HAP-1 (cell line): ENCODE data around the gene DYNLT2.
"Not testable (repeated sequence)": the region's sequence is repeated elsewhere in the genome, so short reads cannot be mapped to it uniquely, and the experiment has no call there.

Experiments used
- DNase-seq, 2 experiments: peaks; one replicate each; pipeline ENCODE4 v3.0.0-alpha.2; 2016 to 2020; ENCODE audit warnings: low spot score in 2 of 2
- H3K27me3 ChIP-seq: fragments of 250-450 bp; sonication (Bioruptor Pico); 2 replicates; pipeline ENCODE4 v1.5.1; 2020; ENCODE audit warnings: low read depth, mild to moderate bottlenecking, moderate library complexity
- H3K36me3 ChIP-seq: fragments of 250-450 bp; sonication (Bioruptor Pico); replicated peaks from 2 replicates; pipeline ENCODE4 v1.5.1; 2020; ENCODE audit warnings: mild to moderate bottlenecking
- H3K4me1 ChIP-seq: fragments of 250-450 bp; sonication (Bioruptor Pico); 2 replicates; pipeline ENCODE4 v1.5.1; 2020; ENCODE audit warnings: mild to moderate bottlenecking
- H3K4me3 ChIP-seq: fragments of 250-450 bp; sonication (Bioruptor Pico); 2 replicates; pipeline ENCODE4 v1.5.1; 2020; ENCODE audit warnings: mild to moderate bottlenecking, moderate library complexity
- H3K9me3 ChIP-seq: fragments of 250-450 bp; sonication (Bioruptor Pico); 2 replicates; pipeline ENCODE4 v1.5.1; 2020; ENCODE audit warnings: mild to moderate bottlenecking, moderate library complexity
- in situ Hi-C: fragments of 300-500 bp; cut with MboI; formaldehyde crosslinking; loops from 3 replicates; pipeline ENCODE4 v1.14.3; 2020; ENCODE audit warnings: low sequenced_read_pairs, inconsistent platforms, mixed read lengths

The DYNLT2 gene

GRCh38 chr6:169777896-169778295 is 26.5 kb upstream of the DYNLT2 start:
- no peak overlapping the region for H3K4me3 ChIP-seq
- DNase-seq, result no peak
- H3K36me3 ChIP-seq, result peaks cover 9% of the 10 kb centered on the region
- H3K4me1 ChIP-seq, result no peaks in the 10 kb centered on the region
- H3K9me3 ChIP-seq, result no peaks in the 10 kb centered on the region
- in situ Hi-C loops, result no loop called here
- H3K27me3 ChIP-seq, result no peaks in the 10 kb centered on the region

- Histone ChIP-seq H3K36me3 (peaks cover 15% of the 10 kb centered on the region), H3K9me3 (no peaks in the 10 kb centered on the region), H3K4me1 (no peaks in the 10 kb centered on the region), H3K27me3 (no peaks in the 10 kb centered on the region), H3K4me3 (no peak overlapping the region)
- DNase-seq, result no peak
- in situ Hi-C loops, result no loop called here
These were observed 25.0 kb upstream of the DYNLT2 start for GRCh38 chr6:169776379-169776778.

DNA sequence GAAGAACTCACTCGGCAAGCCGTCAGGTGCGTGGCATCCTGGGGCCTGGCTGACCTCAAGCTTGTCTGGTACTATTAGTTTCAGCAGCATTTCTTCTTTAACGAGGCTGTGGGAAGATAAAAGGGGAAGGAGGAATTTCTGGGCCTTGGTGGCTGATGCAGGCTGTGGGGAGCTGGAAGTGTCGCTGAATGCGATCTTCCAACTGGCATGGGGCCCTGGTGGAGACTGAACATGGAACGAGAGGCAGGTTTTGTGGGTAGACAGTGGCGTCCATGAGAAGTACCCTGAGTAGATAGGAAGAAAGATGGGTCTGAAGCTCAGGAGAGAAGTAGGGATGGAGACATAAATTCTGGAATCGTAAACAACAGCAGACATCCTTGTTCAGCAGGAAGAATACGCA is 23.9 kb upstream of the DYNLT2 start:
- in situ Hi-C loops, result no loop called here
- Histone ChIP-seq H3K27me3 (no peaks in the 10 kb centered on the region), H3K4me3 (no peak overlapping the region), H3K4me1 (no peaks in the 10 kb centered on the region), H3K36me3 (peaks cover 12% of the 10 kb centered on the region), H3K9me3 (no peaks in the 10 kb centered on the region)
- DNase-seq, result no peak

GRCh38 chr6:169774347-169774746 is 23.0 kb upstream of the DYNLT2 start:
- Histone ChIP-seq H3K9me3 (no peaks in the 10 kb centered on the region), H3K27me3 (no peaks in the 10 kb centered on the region), H3K4me1 (no peaks in the 10 kb centered on the region), H3K36me3 (peaks cover 17% of the 10 kb centered on the region), H3K4me3 (no peak overlapping the region)
- in situ Hi-C loops, result no loop called here
- no peak for DNase-seq

DNA sequence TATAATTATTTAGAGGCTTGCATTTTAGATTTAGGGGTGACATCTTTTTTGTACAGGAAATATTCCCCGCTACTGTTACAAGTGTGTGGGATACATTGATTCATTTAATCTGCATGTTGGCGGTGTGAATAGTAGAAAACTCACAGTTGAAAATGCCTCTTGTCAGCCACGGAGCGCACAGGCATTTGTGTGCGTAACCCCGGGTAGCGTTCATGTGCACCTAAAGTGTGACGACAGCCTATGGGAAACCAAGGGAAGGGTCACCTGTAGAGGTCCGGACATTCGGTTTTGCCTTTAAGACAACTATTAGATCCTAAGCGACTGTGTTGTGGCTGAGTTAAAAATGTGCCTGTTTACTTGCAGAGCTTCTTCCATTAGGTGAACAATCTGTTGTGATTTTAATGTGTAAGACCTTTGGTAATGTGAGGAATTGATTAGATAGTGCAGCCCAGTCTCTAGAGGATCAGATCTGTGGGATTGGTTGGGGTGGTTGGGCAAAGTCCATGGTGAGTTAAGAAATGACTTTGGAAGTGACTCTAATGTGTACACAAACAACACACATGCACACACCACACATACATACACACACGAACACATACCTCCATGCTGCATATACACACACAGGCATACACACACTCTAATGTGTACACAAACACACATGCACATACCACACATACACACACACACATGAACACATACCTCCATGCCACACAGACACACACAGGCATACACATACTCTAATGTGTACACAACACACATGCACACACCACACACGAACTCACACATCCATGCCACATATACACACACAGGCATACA is 15.8 kb upstream of the DYNLT2 start:
- H3K36me3 ChIP-seq, result peaks cover 47% of the 10 kb centered on the region
- H3K9me3 ChIP-seq, result no peaks in the 10 kb centered on the region
- no peaks in the 10 kb centered on the region for H3K4me1 ChIP-seq
- H3K27me3 ChIP-seq, result no peaks in the 10 kb centered on the region
- in situ Hi-C loops, result no loop called here
- DNase-seq, result no peak
- H3K4me3 ChIP-seq, result no peak overlapping the region

GRCh38 chr6:169766232-169766631 is 14.9 kb upstream of the DYNLT2 start:
- DNase-seq, result no peak
- peaks cover 46% of the 10 kb centered on the region for H3K36me3 ChIP-seq
- no peaks in the 10 kb centered on the region for H3K27me3 ChIP-seq
- no peak overlapping the region for H3K4me3 ChIP-seq
- in situ Hi-C loops, result no loop called here
- H3K9me3 ChIP-seq, result no peaks in the 10 kb centered on the region
- H3K4me1 ChIP-seq, result no peaks in the 10 kb centered on the region

GRCh38 chr6:169765789-169766188 is 14.4 kb upstream of the DYNLT2 start:
- H3K27me3 ChIP-seq, in situ Hi-C loops, H3K4me1 ChIP-seq, DNase-seq, H3K9me3 ChIP-seq, H3K4me3 ChIP-seq: not testable (repeated sequence)
- peaks cover 50% of the 10 kb centered on the region for H3K36me3 ChIP-seq

DNA sequence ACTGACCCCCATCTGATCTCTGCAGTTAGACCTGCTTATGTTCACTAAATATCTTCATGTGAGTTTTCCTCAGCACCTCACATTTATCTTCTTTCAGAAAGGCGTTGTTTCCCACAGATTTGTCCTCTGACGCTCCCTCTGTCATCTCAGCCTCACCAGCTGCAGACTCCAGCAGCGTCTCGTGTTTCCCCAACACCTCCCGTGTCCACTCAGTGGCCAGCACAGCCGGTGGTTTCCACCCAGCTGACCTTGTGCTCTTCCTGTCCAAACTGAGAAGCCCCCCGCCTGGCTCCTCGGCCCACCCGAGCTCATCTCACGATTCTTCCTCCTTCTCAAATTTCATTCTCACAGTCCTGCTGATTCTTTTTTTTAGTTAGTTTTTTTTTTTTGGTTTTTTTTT is 12.5 kb upstream of the DYNLT2 start:
- in situ Hi-C loops, result no loop called here

DNA sequence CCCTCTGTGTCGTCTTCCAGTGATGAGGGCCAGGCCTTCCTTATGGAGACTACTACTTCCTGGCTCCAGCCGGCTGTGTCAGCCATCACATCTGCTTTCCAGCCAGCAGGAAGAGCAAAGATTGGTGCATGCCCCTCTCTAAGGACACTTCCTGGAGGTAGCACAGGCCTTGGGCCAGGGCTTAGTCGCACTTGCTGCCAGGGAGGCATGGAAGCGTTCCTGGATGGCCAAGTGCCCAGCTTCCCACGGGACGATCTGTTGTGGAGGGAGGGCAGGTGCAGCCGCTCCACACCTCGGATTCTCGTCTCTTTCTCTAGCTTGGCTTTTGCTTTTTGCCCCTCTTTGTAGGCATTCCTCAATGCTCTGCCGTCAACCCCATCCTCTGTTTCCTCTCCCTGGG is 11.9 kb upstream of the DYNLT2 start:
- no peaks in the 10 kb centered on the region for H3K4me1 ChIP-seq
- no peaks in the 10 kb centered on the region for H3K27me3 ChIP-seq
- in situ Hi-C loops, result no loop called here
- no peaks in the 10 kb centered on the region for H3K9me3 ChIP-seq
- peaks cover 55% of the 10 kb centered on the region for H3K36me3 ChIP-seq
- DNase-seq, result no peak
- H3K4me3 ChIP-seq, result no peak overlapping the region

More for the DNA sequence above, 12.5 kb upstream of the DYNLT2 start:
- Histone ChIP-seq H3K36me3 (peaks cover 58% of the 10 kb centered on the region), H3K4me1 (no peaks in the 10 kb centered on the region), H3K9me3 (no peaks in the 10 kb centered on the region), H3K27me3 (no peaks in the 10 kb centered on the region), H3K4me3 (no peak overlapping the region)
- no peak for DNase-seq

- peaks cover 13% of the 10 kb centered on the region for H3K36me3 ChIP-seq
- no peak overlapping the region for H3K4me3 ChIP-seq
- H3K4me1 ChIP-seq, result peaks cover 13% of the 10 kb centered on the region
- no peak for DNase-seq
- in situ Hi-C loops, result no loop called here
- no peaks in the 10 kb centered on the region for H3K9me3 ChIP-seq
- H3K27me3 ChIP-seq, result no peaks in the 10 kb centered on the region
These were observed 3.8 kb upstream of the DYNLT2 start for GRCh38 chr6:169755162-169755561.

DNA sequence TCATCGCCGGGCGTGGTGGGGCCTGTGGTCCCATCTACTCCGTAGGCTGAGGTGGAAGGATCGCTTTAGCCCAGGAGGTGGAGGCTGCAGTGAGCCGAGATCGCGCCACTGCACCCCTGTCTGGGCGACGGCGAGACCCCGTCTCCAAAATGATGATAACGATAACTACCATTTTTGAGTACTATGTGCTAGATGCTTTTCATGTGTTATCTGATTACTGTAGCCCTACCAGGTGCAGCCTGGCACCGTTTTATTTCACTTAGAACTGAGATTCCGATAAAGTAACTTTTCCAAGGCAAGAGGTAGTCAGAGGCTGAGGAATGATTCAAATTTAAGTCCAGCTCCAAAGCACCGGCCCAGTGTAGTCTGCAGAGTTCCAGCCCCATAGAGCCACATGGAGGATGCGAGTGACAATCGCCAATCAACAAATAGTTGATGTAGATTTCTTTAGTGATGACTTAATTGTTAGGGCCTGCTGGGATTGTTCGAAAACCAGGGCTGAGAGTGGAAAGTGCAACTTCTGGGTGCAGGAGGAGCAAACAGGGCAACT is 777 bp upstream of the DYNLT2 start:
- Histone ChIP-seq H3K9me3 (no peaks in the 10 kb centered on the region), H3K27me3 (no peaks in the 10 kb centered on the region), H3K36me3 (peaks cover 3% of the 10 kb centered on the region; the same call in 1 of the 2 replicates), H3K4me3 (peak overlapping the region; percentile 55), H3K4me1 (peaks cover 17% of the 10 kb centered on the region)
- no peak for DNase-seq
- in situ Hi-C loops, result no loop called here

GRCh38 chr6:169746556-169746955 is 4.8 kb downstream of the DYNLT2 start:
- in situ Hi-C loops, result no loop called here
- H3K4me3 ChIP-seq, result no peak overlapping the region
- no peak for DNase-seq
- H3K9me3 ChIP-seq, result no peaks in the 10 kb centered on the region
- H3K4me1 ChIP-seq, result peaks cover 8% of the 10 kb centered on the region
- no peaks in the 10 kb centered on the region for H3K27me3 ChIP-seq
- peaks cover 3% of the 10 kb centered on the region; the same call in 1 of the 2 replicates for H3K36me3 ChIP-seq

- peaks cover 3% of the 10 kb centered on the region; the same call in 1 of the 2 replicates for H3K36me3 ChIP-seq
- DNase-seq, result no peak
- in situ Hi-C loops, result no loop called here
- H3K4me1 ChIP-seq, result peaks cover 6% of the 10 kb centered on the region
- H3K9me3 ChIP-seq, result no peaks in the 10 kb centered on the region
- no peak overlapping the region for H3K4me3 ChIP-seq
- no peaks in the 10 kb centered on the region for H3K27me3 ChIP-seq
These were observed 6.0 kb downstream of the DYNLT2 start for GRCh38 chr6:169745405-169745804.

- in situ Hi-C loops, result no loop called here
- no peak for DNase-seq
- no peaks in the 10 kb centered on the region for H3K9me3 ChIP-seq
- no peak overlapping the region for H3K4me3 ChIP-seq
- H3K36me3 ChIP-seq, result no peaks in the 10 kb centered on the region
- H3K4me1 ChIP-seq, result no peaks in the 10 kb centered on the region
- H3K27me3 ChIP-seq, result no peaks in the 10 kb centered on the region
These were observed 10.0 kb downstream of the DYNLT2 start for GRCh38 chr6:169741344-169741743.
